ENCODE measurements around the gene ENTPD2.

Gene ENTPD2

DNA sequence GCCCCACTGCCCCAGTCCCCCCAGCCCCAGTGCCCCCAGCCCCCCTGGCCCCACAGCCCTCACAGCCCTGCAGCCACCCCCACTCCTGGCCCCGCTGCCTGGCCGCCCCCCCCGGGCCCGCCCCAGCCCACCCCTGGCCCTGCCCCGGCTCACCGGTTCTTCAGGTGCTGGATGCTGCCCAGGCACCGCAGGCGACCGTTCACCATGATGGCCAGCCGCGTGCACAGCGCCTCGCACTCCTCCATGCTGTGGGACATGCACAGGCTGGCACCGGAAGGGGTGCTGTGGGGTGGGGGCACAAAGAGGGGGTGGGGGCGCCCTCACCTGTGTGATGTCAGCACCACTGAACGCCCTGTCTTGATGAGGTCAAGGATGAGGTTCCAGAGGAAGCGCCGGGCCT is 44.6 kb downstream of the ENTPD2 start:
- peaks cover 3% of the 10 kb centered on the region for H3K36me3 ChIP-seq (replicated peaks)
- DNase-seq, result no peak
- H3K27ac ChIP-seq, result no peak overlapping the region
- in situ Hi-C loops (cut with HindIII; ENCODE audit: low pct_ligation_motif_present, low sequenced_read_pairs), result no loop called here
- H3K27me3 ChIP-seq (replicated peaks), result no peaks in the 10 kb centered on the region
- no peak overlapping the region for H3K4me3 ChIP-seq (ENCODE audit: low read depth, low read length)
- TF ChIP-seq CTCF (IDR thresholded peaks at IDR 0.05; ENCODE audit: low read depth, low read length, missing control alignments), result no peak

- H3K27ac ChIP-seq, result no peak overlapping the region
- no peak for TF ChIP-seq CTCF (IDR thresholded peaks at IDR 0.05; ENCODE audit: low read depth, low read length, missing control alignments)
- no peak for DNase-seq
- no peak overlapping the region for H3K4me3 ChIP-seq (ENCODE audit: low read depth, low read length)
- no peaks in the 10 kb centered on the region for H3K27me3 ChIP-seq (replicated peaks)
- in situ Hi-C loops (cut with HindIII; ENCODE audit: low pct_ligation_motif_present, low sequenced_read_pairs), result no loop called here
- H3K36me3 ChIP-seq (replicated peaks), result peaks cover 3% of the 10 kb centered on the region
Observed at GRCh38 chr9:137008312-137008711, 45.5 kb downstream of the ENTPD2 start.

GRCh38 chr9:137007816-137008270 is 46.0 kb downstream of the ENTPD2 start:
- in situ Hi-C loops (cut with HindIII; ENCODE audit: low pct_ligation_motif_present, low sequenced_read_pairs), result no loop called here
- no peak overlapping the region for H3K27ac ChIP-seq
- no peak for DNase-seq

DNA sequence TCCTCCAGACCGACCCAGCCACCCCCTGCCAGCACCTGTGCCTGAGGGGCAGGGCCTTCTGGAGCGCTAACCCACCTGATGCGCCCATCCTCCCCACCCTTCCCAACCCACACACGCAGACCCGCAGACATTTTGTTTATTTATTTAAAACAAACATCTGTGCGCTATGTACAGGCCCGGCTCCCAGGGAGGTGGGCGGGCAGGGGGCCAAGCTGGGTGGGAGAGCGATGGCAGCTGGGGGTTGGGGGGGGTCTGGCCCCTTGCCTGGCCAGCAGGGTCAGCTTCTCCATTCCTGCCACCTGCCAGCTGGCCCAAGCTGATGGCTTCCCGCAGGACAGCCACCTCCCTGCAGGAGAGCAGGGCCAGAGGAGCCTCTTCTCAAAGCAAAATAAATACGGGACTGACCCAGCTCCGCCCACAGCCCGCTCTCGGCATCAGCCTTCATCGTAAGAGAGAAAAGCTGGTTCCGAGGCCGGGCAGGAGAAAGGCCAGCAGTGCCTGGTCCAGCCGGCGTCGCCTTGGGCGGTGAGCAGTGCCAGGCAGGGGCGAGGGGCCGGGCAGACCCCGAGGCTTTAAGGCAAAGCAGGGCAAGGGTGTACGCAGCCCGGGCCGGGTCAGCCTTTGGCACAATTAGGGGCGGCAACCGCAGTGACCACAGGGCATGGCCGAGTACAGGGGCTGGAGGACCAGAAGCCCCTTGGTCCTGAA is 46.6 kb downstream of the ENTPD2 start:
- H3K36me3 ChIP-seq (replicated peaks), result peaks cover 3% of the 10 kb centered on the region
- no peaks in the 10 kb centered on the region for H3K27me3 ChIP-seq (replicated peaks)
- H3K4me3 ChIP-seq (ENCODE audit: low read depth, low read length), result no peak overlapping the region
- DNase-seq, result no peak
- in situ Hi-C loops (cut with HindIII; ENCODE audit: low pct_ligation_motif_present, low sequenced_read_pairs), result no loop called here
- H3K27ac ChIP-seq, result no peak overlapping the region
- TF ChIP-seq CTCF (IDR thresholded peaks at IDR 0.05; ENCODE audit: low read depth, low read length, missing control alignments), result no peak

More at GRCh38 chr9:137007816-137008270, 46.0 kb downstream of the ENTPD2 start:
- TF ChIP-seq CTCF (IDR thresholded peaks at IDR 0.05; ENCODE audit: low read depth, low read length, missing control alignments), result no peak
- Histone ChIP-seq H3K36me3 (replicated peaks) (peaks cover 3% of the 10 kb centered on the region), H3K4me3 (ENCODE audit: low read depth, low read length) (no peak overlapping the region), H3K27me3 (replicated peaks) (no peaks in the 10 kb centered on the region)

DNA sequence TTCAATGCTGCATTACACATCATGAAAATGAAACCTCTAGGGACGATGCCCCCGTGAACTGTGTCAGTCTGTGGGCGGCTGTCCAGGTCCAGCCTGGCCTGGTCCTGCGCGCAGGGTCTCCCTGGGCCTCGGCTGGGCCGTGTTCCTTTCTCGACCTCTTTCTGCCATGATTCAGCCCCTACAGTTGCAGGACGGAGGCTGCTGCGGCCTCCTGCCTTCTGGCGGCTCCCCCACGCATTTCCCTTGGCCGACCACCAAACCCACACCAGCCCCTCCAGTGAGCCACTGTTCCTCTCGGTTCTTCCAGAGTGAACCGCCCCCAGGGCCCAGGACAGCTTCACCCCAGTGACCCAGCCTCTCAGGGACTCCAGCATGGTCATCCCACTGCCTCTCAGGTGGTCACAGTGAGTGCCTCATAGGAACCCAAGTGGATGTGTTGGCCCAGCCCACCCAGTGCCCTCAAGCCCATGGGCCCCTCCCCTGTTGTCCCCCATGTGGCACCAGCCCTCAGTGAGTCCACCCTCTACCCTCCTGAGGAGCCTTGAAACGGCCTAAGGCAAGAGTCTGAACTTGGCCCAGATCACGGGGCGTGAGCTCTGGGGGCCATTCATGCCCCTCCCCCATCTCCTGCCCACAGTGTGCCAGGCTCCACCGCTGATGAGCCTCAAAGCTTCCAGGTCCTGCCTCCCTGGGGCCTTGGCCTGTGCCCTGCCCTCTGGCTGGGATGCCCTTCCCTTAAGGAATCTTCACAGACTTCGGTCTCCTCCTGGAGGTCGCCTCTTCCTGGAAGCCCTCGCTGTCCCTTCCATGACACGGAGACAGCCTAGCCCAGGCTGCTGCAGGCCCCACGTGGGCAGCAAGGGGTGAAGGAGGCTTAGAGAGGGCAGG is 47.5 kb downstream of the ENTPD2 start:
- H3K36me3 ChIP-seq (replicated peaks), result no peaks in the 10 kb centered on the region
- no peak for TF ChIP-seq CTCF (IDR thresholded peaks at IDR 0.05; ENCODE audit: low read depth, low read length, missing control alignments)
- H3K4me3 ChIP-seq (ENCODE audit: low read depth, low read length), result no peak overlapping the region
- no peak overlapping the region for H3K27ac ChIP-seq
- in situ Hi-C loops (cut with HindIII; ENCODE audit: low pct_ligation_motif_present, low sequenced_read_pairs), result no loop called here
- no peaks in the 10 kb centered on the region for H3K27me3 ChIP-seq (replicated peaks)
- DNase-seq, result no peak

Measured in brain microvascular endothelial cell (primary cell).